ENCODE results near the gene EXOSC3.

DNA sequence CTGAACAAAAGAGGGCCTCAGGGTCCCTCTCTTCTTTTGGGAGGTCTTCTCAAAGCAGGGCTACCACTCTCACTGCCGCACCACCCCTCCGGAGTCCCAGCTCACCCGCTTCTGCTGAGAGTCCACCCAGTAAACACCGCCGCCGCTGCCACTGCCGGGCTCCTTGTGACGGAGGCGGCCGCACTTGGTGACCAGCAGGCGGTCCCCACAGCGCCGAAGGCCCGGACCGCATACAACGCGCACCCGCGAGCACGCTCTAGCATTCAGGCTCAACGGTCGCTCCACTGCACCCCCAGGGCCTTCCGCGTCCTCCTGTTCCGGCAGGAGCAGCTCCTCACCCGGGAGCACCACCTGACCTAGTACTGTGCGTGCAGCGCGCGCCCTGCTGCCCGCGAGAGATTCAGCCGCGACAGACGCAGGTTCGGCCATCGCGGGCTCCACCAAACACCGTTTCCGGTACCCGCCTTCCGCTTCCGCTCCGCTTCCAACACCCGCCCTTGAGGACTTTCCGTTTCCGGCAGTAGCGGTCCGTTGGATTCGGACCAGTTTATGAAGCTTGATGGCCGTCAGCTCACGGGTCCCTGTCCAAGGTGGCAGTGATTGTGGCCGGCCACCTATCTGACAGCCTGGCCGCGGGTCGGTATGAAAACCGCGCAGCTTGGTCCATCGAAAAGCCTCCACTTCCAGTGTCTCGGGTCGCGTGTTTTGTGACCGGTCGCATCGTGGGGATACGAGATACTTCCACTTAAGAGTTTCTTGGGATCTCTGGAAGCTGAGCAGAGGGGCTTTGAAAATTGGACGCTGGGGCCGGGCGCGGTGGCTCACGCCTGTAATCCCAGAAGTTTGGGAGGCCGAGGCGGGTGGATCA, at the start of gene EXOSC3:
- no peak for TF ChIP-seq ZNF274 (IDR thresholded peaks at IDR 0.05; ENCODE audit: low read depth, low read length)
- TF ChIP-seq YY1 (IDR thresholded peaks at IDR 0.05; ENCODE audit: insufficient read depth, insufficient read length), result peak; percentile 63
- no peak for TF ChIP-seq SUZ12 (IDR thresholded peaks at IDR 0.05; ENCODE audit: extremely low read depth, insufficient read depth, insufficient read length)
